Heart left ventricle (tissue), 13 donors: ENCODE results near the gene PLAGL2.

Experiments used
- CTCF ChIP-seq, 12 donors: fragments of 200-600 bp; sonication (generic) in 4 of 12; IDR thresholded peaks; one replicate each; pipeline versions ENCODE4 v1.5.0 to v1.8.0; 2018 to 2022; ENCODE audit warnings: antibody characterized with exemption in 12 of 12, mild to moderate bottlenecking in 5 of 12
- POLR2A ChIP-seq, 2 donors: fragments of 450-650 bp; IDR thresholded peaks; one replicate each; pipeline ENCODE4 v1.6.1; 2017; ENCODE audit warnings: antibody characterized with exemption in 2 of 2, mild to moderate bottlenecking in 2 of 2, moderate library complexity in 2 of 2
- donor health status: ischemic (EF 13 %, LVEDD 7.1; RV severe dilation, severe dysfunction).
- donor health status: DM: no; HTN: yes; CAD: no.
- donor health status: DM: no; HTN: no; CAD: no.
- donor health status: ischemic (EF 25% LVEDD 6.9; RV normal size, moderate dysfunction).
- donor health status: ischemic (EF 25% LVEDD 5.7; RV mildly dilated, moderate dysfunction).
- donor health status: ischemic (EF 35%, LVEDD 5.7; RV mildly dilated, moderate dysfunction).
- donor health status: nonischemic (EF 11% LVEDD 7.7; RV severe dilation, severe dysfunction).
- donor health status: DM: yes; HTN: yes; CAD: no.
- donor health status: PGD.
- donor health status: ischemic (EF 29% LVEDD 5.4; RV normal size, mild dysfunction).
- donor health status: nonischemic (EF 23%, LVEDD 6.1; RV moderate dilation, normal function).

DNA sequence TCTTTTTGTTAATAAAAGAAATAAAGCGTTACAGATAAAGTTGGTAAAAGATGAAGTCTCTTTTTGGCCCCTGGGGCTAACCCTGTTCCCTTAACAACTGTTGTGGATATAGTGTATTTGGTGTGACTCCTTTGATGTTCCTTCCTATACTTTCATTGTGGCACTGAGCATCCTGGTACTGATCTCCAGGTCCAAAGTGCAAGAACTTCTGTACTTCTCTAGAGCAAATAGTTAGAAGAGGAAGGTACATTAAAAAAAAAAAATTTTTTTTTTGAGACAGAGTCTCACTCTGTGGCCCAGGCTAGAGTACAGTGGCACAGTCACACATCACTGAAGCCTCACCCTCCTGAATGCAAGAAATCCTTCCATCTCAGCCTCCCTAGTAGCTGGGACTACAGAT lies 6.3 kb upstream of the PLAGL2 start:
- TF ChIP-seq CTCF (IDR thresholded peaks at IDR 0.05) (no peak), POLR2A (IDR thresholded peaks at IDR 0.05) (no peak)
